HepG2 (cell line): ENCODE measurements around the gene CORO1C. TPM values are rescaled to one million over a fixed set of nuclear protein-coding genes. Genes with fewer than 3 reads are reported as not detected.

Source experiments
- ATAC-seq: fragments of 200-7000 bp; cut with Tn5 transposase; 3 replicates; pipeline ENCODE4 v1.9.1; 2020; ENCODE audit warnings: mild to moderate bottlenecking, moderate library complexity
- BruUV-seq: library from RNA; stranded (reverse); fragments of 400-500 nt; replicated peaks from 2 replicates; lab custom pipeline; 2021; lab: Mats Ljungman, UMichigan
- CTCF ChIA-PET: fragments of 300-600 bp; formaldehyde crosslinking; extraction: SDS; loops from one replicate; lab custom pipeline; 2021; ENCODE audit warnings: low total read pairs, inconsistent platforms, low intra/inter-chr PET ratio; lab: Yijun Ruan, JAX
- POLR2A ChIA-PET: fragments of 350-600 bp; sonication (Branson Sonifier 250); formaldehyde crosslinking; loops from one replicate; lab custom pipeline; 2020; ENCODE audit warnings: antibody characterized with exemption, inconsistent platforms; lab: Yijun Ruan, JAX
- DNase-seq: peaks from one replicate; pipeline ENCODE4 v3.0.0-alpha.2; 2015; ENCODE audit warnings: low spot score
- FAIRE-seq: peaks from 3 replicates; lab custom pipeline; 2011; peaks lifted over from hg19 to GRCh38; lab: Jason Lieb, UNC
- H2AFZ ChIP-seq: one replicate; pipeline ENCODE4 v1.6.1; 2011; ENCODE audit warnings: low read length, inconsistent platforms
- H3K27ac ChIP-seq: fragments of 300-600 bp; 3 replicates; pipeline ENCODE4 v1.8.0; 2011; ENCODE audit warnings: mixed run types, mild to moderate bottlenecking, mixed read lengths, low read length, inconsistent platforms; ENCODE audit not compliant: insufficient read depth; ENCODE audit errors: extremely low read length
- H3K27me3 ChIP-seq, 2 experiments: fragments of 200-600 bp in 1 of 2; 2 replicates in 1 of 2; 3 replicates in 1 of 2; pipeline versions ENCODE4 v1.6.0 to v1.8.0; 2011; ENCODE audit warnings: low read length in 2 of 2, mild to moderate bottlenecking in 2 of 2, moderate library complexity in 2 of 2, inconsistent platforms in 1 of 2; ENCODE audit not compliant: insufficient read depth in 2 of 2, control insufficient read depth in 1 of 2
- H3K36me3 ChIP-seq, 2 experiments: fragments of 200-600 bp in 1 of 2; replicated peaks in 1 of 2; 2 replicates in 1 of 2; 3 replicates in 1 of 2; pipeline versions ENCODE4 v1.5.1 to v1.8.0; 2011; ENCODE audit warnings: low read length in 2 of 2, inconsistent platforms in 1 of 2; ENCODE audit not compliant: insufficient read depth in 2 of 2, control insufficient read depth in 1 of 2
- H3K4me1 ChIP-seq: 2 replicates; pipeline ENCODE4 v1.5.1; 2012; ENCODE audit warnings: low read length, inconsistent platforms; ENCODE audit not compliant: insufficient read depth
- H3K4me2 ChIP-seq: 2 replicates; pipeline ENCODE4 v1.6.0; 2011; ENCODE audit warnings: low read depth, low read length, inconsistent platforms
- H3K4me3 ChIP-seq, 3 experiments: fragments of 200-600 bp in 1 of 3; sonication (generic), shearing (Covaris generic) in 1 of 3; replicated peaks in 1 of 3; 2 replicates each; pipeline ENCODE4 v1.5.1; 2011 to 2016; ENCODE audit warnings: low read length in 3 of 3, inconsistent platforms in 2 of 3, low read depth in 2 of 3, mild to moderate bottlenecking in 2 of 3, control low read depth in 1 of 3, mixed read lengths in 1 of 3; ENCODE audit not compliant: insufficient read depth in 1 of 3
- H3K79me2 ChIP-seq: one replicate; pipeline ENCODE4 v1.6.1; 2011; ENCODE audit warnings: low read length, inconsistent platforms; ENCODE audit not compliant: insufficient read depth
- H3K9ac ChIP-seq: 2 replicates; pipeline ENCODE4 v1.6.0; 2011; ENCODE audit warnings: mild to moderate bottlenecking, low read depth, low read length, inconsistent platforms; ENCODE audit not compliant: insufficient read depth
- H3K9me3 ChIP-seq: 2 replicates; pipeline ENCODE4 v1.5.1; 2012; ENCODE audit warnings: mild to moderate bottlenecking, low read length
- H4K20me1 ChIP-seq: 2 replicates; pipeline ENCODE4 v1.6.0; 2011; ENCODE audit warnings: inconsistent platforms, mild to moderate bottlenecking, low read length, moderate library complexity; ENCODE audit not compliant: insufficient read depth
- DNMT3B ChIP-seq: conservative IDR thresholded peaks from 2 replicates; pipeline ENCODE4 v1.6.1; 2016; ENCODE audit warnings: missing biosample characterization, control low read depth
- FOXK1 ChIP-seq: sonication (generic); formaldehyde crosslinking; IDR thresholded peaks from 2 replicates; pipeline ENCODE4 v1.4.0; 2020; ENCODE audit warnings: low read depth, missing genetic modification reagents, borderline replicate concordance
- KLF6 ChIP-seq: IDR thresholded peaks from 2 replicates; pipeline ENCODE4 v1.8.0; 2016; ENCODE audit warnings: missing biosample characterization, missing genetic modification reagents
- NFRKB ChIP-seq: fragments of 450-650 bp; IDR thresholded peaks from 2 replicates; pipeline ENCODE4 v1.6.1; 2017
- RBAK ChIP-seq: sonication (generic); formaldehyde crosslinking; IDR thresholded peaks from 2 replicates; pipeline ENCODE4 v1.5.1; 2020; ENCODE audit warnings: mild to moderate bottlenecking, missing genetic modification reagents
- ZBTB20 ChIP-seq: sonication (generic); formaldehyde crosslinking; IDR thresholded peaks from 2 replicates; pipeline ENCODE4 v1.8.1; 2023; ENCODE audit warnings: missing genetic modification reagents, low read depth, mild to moderate bottlenecking, borderline replicate concordance
- ZIK1 ChIP-seq: sonication (generic); formaldehyde crosslinking; IDR thresholded peaks from 2 replicates; pipeline ENCODE4 v1.5.0; 2020; ENCODE audit warnings: mild to moderate bottlenecking, low read depth, missing genetic modification reagents, borderline replicate concordance
- ZNF264 ChIP-seq: sonication (generic); formaldehyde crosslinking; IDR thresholded peaks from 2 replicates; pipeline ENCODE4 v1.4.0; 2020; ENCODE audit warnings: missing genetic modification reagents
- ZNF772 ChIP-seq: sonication (generic); formaldehyde crosslinking; IDR thresholded peaks from 2 replicates; pipeline ENCODE4 v1.5.0; 2020; ENCODE audit warnings: mild to moderate bottlenecking, missing genetic modification reagents
- ZSCAN12 ChIP-seq: sonication (generic); formaldehyde crosslinking; IDR thresholded peaks from 2 replicates; pipeline ENCODE4 v1.9.0; 2021; ENCODE audit warnings: mild to moderate bottlenecking, missing genetic modification reagents
- WGBS: methylation state at CpG from one replicate; pipeline ENCODE4 v1.1.6; 2017; ENCODE audit warnings: low lambda C conversion rate; 5-methylcytosine and 5-hydroxymethylcytosine counted together
- in situ Hi-C: cut with HindIII; loops from 2 replicates; pipeline ENCODE4 v1.10.0; 2017; ENCODE audit warnings: low pct_unique_long_range_greater_than_20kb; ENCODE audit not compliant: extremely low pct_ligation_motif_present
- intact Hi-C: fragments of 100-400 bp; cut with micrococcal nuclease; formaldehyde crosslinking; loops from one replicate; pipeline ENCODE4 v1.10.0; 2022; ENCODE audit not compliant: unreplicated experiment
- polyA plus RNA-seq, 8 experiments: library from polyadenylated mRNA; depleted of rRNA in 3 of 8; stranded (reverse) in 7 of 8; unstranded in 1 of 8; fragments of >200 nt; fragmentation: Illumina TruSeq in 4 of 8; extraction: Trizol in 4 of 8; gene quantifications; 2 replicates each; pipeline versions ENCODE4 v1.2.1 to v1.2.3, GENCODE V29; 2011 to 2016; ENCODE audit warnings: low read depth in 4 of 8, missing spikeins in 1 of 8, mixed read lengths in 1 of 8; ENCODE audit not compliant: insufficient read depth in 1 of 8
- total RNA-seq, 5 experiments: library from RNA; depleted of rRNA; stranded (reverse); fragments of >200 nt; fragmentation: Illumina TruSeq; extraction: Trizol; gene quantifications; 2 replicates each; pipeline ENCODE4 v1.2.3, GENCODE V29; 2016; ENCODE audit warnings: low read depth in 1 of 5
- TF ChIP-seq, protein P1 (sequence below): sonication (generic); formaldehyde crosslinking; IDR thresholded peaks from 2 replicates; pipeline ENCODE4 v1.8.0; 2022; ENCODE audit warnings: mild to moderate bottlenecking, missing genetic modification reagents, borderline replicate concordance
- TF ChIP-seq, protein P2 (sequence below): sonication (generic); formaldehyde crosslinking; IDR thresholded peaks from 2 replicates; pipeline ENCODE4 v1.9.0; 2022; ENCODE audit warnings: missing genetic modification reagents, mild to moderate bottlenecking, borderline replicate concordance

CORO1C gene
- total and polyA plus RNA-seq, 2 of the 13 experiments (the other 11 are each of a cell fraction or from before 2014, with no cell fraction given) = 73.7 to 131 TPM

DNA sequence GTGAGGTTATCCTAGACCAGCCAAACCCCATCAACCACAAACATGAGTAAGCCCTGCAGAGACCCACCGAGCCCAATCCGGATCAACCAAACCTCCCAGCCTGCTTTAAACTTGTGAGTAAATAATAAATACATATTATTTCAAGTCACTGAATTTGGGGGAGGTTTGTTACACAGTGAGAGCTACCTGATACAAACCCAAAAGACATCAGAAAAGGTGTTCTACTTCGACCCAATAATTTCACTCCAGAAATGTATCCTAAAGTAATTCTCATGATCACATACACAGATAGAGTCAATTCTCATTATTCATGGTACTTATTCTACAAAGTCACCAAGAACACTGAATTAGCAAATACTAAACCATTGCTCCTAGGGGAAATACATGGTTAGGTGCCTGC is 16.2 kb upstream of the CORO1C start:
- CTCF ChIA-PET = no interaction called here
- Histone ChIP-seq H2AFZ (no peak overlapping the region), H3K79me2 (no peaks in the 10 kb centered on the region), H3K36me3 (no peaks in the 10 kb centered on the region), H3K27me3 (no peaks in the 10 kb centered on the region), H3K4me3 (no peak overlapping the region), H4K20me1 (no peaks in the 10 kb centered on the region), H3K9ac (no peak overlapping the region), H3K4me1 (peaks cover 12% of the 10 kb centered on the region), H3K9me3 (no peaks in the 10 kb centered on the region), H3K27ac (no peak overlapping the region), H3K4me2 (no peak overlapping the region)
- TF ChIP-seq RBAK = peak; percentile 64; the same call in 1 of the 2 replicates
- TF ChIP-seq, protein P1, sequence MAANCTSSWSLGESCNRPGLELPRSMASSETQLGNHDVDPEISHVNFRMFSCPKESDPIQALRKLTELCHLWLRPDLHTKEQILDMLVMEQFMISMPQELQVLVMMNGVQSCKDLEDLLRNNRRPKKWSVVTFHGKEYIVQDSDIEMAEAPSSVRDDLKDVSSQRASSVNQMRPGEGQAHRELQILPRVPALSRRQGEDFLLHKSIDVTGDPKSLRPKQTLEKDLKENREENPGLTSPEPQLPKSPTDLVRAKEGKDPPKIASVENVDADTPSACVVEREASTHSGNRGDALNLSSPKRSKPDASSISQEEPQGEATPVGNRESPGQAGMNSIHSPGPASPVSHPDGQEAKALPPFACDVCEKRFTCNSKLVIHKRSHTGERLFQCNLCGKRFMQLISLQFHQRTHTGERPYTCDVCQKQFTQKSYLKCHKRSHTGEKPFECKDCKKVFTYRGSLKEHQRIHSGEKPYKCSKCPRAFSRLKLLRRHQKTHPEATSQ = no peak
- no peak for TF ChIP-seq KLF6 (CRISPR knock-in tag)
- TF ChIP-seq ZSCAN12 = no peak
- no peak for TF ChIP-seq DNMT3B (CRISPR knock-in tag)
- no peak for TF ChIP-seq ZBTB20
- no peak for TF ChIP-seq FOXK1 (CRISPR knock-in tag)
- no peak for DNase-seq
- intact Hi-C loops (no loop called here), in situ Hi-C loops (no loop called here)
- WGBS = 87% methylated on average over 3 of the region's 3 CpGs
- ATAC-seq = no peak
- no TSS peak for BruUV-seq
- POLR2A ChIA-PET = no interaction called here
- no peak for FAIRE-seq

DNA sequence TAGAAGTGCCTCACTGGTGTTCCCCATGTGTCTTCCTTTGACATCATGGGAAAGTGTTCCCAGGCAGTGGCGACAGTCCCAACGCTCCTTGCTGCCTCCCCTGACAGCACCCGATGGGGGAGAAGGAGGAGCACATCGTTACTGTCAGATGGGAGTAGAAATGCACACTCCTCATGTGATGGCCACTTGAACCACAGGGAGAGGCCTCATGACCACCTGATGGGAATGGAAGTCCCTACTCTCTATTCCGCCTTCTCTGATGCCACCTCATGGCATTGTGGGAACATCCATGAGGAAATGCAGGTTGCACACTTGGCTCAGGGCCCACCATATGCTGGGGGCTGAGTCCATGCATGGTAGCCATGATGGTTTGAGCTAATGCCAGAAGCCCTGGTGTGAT is 14.3 kb upstream of the CORO1C start:
- in situ Hi-C loops (no loop called here), intact Hi-C loops (loop anchor here (1.0 kb wide), 1 partner anchor 9 kb away; no protein-coding TSS in a partner anchor)
- H3K4me1 ChIP-seq = no peaks in the 10 kb centered on the region
- BruUV-seq = no TSS peak
- no peaks in the 10 kb centered on the region for H3K36me3 ChIP-seq
- no peak for ATAC-seq
- no peak overlapping the region for H3K27ac ChIP-seq
- no peaks in the 10 kb centered on the region for H3K79me2 ChIP-seq
- H3K9ac ChIP-seq = no peak overlapping the region
- TF ChIP-seq, protein P2, sequence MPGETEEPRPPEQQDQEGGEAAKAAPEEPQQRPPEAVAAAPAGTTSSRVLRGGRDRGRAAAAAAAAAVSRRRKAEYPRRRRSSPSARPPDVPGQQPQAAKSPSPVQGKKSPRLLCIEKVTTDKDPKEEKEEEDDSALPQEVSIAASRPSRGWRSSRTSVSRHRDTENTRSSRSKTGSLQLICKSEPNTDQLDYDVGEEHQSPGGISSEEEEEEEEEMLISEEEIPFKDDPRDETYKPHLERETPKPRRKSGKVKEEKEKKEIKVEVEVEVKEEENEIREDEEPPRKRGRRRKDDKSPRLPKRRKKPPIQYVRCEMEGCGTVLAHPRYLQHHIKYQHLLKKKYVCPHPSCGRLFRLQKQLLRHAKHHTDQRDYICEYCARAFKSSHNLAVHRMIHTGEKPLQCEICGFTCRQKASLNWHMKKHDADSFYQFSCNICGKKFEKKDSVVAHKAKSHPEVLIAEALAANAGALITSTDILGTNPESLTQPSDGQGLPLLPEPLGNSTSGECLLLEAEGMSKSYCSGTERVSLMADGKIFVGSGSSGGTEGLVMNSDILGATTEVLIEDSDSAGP (CRISPR knock-in tag) = no peak
- TF ChIP-seq ZNF772 (CRISPR knock-in tag) (no peak), ZIK1 (CRISPR knock-in tag) (no peak), ZNF264 (no peak), NFRKB (no peak)
- DNase-seq = no peak
- H3K9me3 ChIP-seq = no peaks in the 10 kb centered on the region
- H4K20me1 ChIP-seq = no peaks in the 10 kb centered on the region
- no peak overlapping the region for H3K4me3 ChIP-seq
- FAIRE-seq = no peak
- no peak overlapping the region for H2AFZ ChIP-seq
- 100% methylated on average over 1 of the region's 5 CpGs for WGBS
- no peaks in the 10 kb centered on the region for H3K27me3 ChIP-seq
- ChIA-PET CTCF (no interaction called here), POLR2A (no interaction called here)
- H3K4me2 ChIP-seq = no peak overlapping the region
